Breast epithelium (tissue), 3 donors: Measurements from ENCODE around the gene DCX.

ENCODE experiments used
- POLR2A ChIP-seq: fragments of 450-650 bp; IDR thresholded peaks from one replicate; pipeline ENCODE4 v1.6.1; 2016; ENCODE audit warnings: antibody characterized with exemption, mild to moderate bottlenecking, moderate library complexity
- POLR2AphosphoS5 ChIP-seq, 3 donors: sonication (generic); formaldehyde crosslinking; IDR thresholded peaks; one replicate each; pipeline ENCODE4 v1.6.1; 2017; ENCODE audit warnings: antibody characterized with exemption in 3 of 3
- TF ChIP-seq, protein P1 (sequence below), 3 donors: fragments of 450-650 bp; IDR thresholded peaks; one replicate each; pipeline ENCODE4 v1.5.1; 2016 to 2017; ENCODE audit warnings: antibody characterized with exemption in 3 of 3, mild to moderate bottlenecking in 3 of 3, moderate library complexity in 3 of 3

DNA sequence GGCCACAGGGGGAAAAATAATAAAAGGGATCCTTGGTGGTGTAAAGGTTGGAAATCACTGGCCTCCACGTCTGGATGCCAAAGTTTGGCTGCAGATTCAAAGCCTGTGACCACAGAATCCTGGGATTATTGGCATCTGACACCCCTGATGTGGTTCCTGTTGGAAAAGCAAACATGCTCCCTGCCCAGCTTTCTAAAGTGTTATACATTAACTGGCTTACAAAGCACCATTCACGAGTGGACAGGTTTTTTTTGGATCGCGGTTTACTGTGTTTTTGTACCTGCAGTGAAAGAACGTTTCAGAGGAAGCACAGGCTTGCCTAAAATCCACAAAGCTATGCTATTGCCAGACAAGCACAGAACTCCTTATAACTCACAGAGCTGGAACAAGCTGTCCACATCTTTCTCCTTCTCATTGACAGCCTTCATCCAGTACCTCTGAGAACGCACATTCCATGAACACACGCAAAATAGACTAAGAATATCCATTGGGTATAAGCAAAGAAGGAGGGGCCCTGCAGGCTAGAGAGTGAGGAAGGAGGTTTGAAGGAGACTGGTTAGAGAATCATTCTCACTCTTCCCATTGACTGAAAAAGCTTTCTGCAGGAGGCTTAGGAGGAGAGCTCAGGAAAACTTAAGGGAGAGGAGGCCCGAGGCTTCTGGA lies 127.2 kb downstream of the DCX start:
- TF ChIP-seq POLR2A, result no peak
- no peak for TF ChIP-seq POLR2AphosphoS5 (IDR thresholded peaks at IDR 0.05)
- TF ChIP-seq, protein P1, sequence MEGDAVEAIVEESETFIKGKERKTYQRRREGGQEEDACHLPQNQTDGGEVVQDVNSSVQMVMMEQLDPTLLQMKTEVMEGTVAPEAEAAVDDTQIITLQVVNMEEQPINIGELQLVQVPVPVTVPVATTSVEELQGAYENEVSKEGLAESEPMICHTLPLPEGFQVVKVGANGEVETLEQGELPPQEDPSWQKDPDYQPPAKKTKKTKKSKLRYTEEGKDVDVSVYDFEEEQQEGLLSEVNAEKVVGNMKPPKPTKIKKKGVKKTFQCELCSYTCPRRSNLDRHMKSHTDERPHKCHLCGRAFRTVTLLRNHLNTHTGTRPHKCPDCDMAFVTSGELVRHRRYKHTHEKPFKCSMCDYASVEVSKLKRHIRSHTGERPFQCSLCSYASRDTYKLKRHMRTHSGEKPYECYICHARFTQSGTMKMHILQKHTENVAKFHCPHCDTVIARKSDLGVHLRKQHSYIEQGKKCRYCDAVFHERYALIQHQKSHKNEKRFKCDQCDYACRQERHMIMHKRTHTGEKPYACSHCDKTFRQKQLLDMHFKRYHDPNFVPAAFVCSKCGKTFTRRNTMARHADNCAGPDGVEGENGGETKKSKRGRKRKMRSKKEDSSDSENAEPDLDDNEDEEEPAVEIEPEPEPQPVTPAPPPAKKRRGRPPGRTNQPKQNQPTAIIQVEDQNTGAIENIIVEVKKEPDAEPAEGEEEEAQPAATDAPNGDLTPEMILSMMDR (IDR thresholded peaks at IDR 0.05), result no peak
